ENCODE measurements around the gene GTPBP1.

- TF ChIP-seq CTCF (IDR thresholded peaks at IDR 0.05; ENCODE audit: low read length) = no peak
- no peak for TF ChIP-seq EZH2 (optimal IDR thresholded peaks at IDR 0.05; ENCODE audit: low read depth, low read length)
These were observed 2.2 kb downstream of the GTPBP1 start for GRCh38 chr22:38707984-38708383.

All from MM.1S (cell line).